Progenitor cell of endocrine pancreas (in vitro differentiated cells): ENCODE data around the gene AOPEP. TPM values are rescaled to one million over a fixed set of nuclear protein-coding genes. Genes with fewer than 3 reads are reported as not detected.
"Not testable (repeated sequence)": the region's sequence is repeated elsewhere in the genome, so short reads cannot be mapped to it uniquely, and the experiment has no call there.

Experiments
- DNase-seq: peaks from one replicate; pipeline ENCODE4 v3.0.0; 2021; ENCODE audit warnings: low spot score; ENCODE audit not compliant: unreplicated experiment
- H3K27ac Mint-ChIP-seq: 2 replicates; pipeline ENCODE4 v1.8.0; 2021; ENCODE audit warnings: mild to moderate bottlenecking, moderate library complexity, mixed read lengths
- H3K27me3 Mint-ChIP-seq: 2 replicates; pipeline ENCODE4 v1.8.0; 2021; ENCODE audit warnings: mixed read lengths
- H3K36me3 Mint-ChIP-seq: 2 replicates; pipeline ENCODE4 v1.8.0; 2022; ENCODE audit warnings: mixed read lengths; ENCODE audit not compliant: insufficient read depth
- H3K4me1 Mint-ChIP-seq: 2 replicates; pipeline ENCODE4 v1.8.0; 2021; ENCODE audit warnings: low read depth, mixed read lengths
- H3K4me3 Mint-ChIP-seq: 2 replicates; pipeline ENCODE4 v1.8.0; 2021; ENCODE audit warnings: low read depth, mild to moderate bottlenecking, moderate library complexity, mixed read lengths
- H3K9me3 Mint-ChIP-seq: 2 replicates; pipeline ENCODE4 v1.8.0; 2021; ENCODE audit warnings: low read depth, mixed read lengths
- total RNA-seq: library from RNA; stranded (reverse); gene quantifications from 2 replicates; pipeline ENCODE4 v1.2.1, GENCODE V29; 2021
- TF ChIP-seq, protein P1 (sequence below): fragments of 200-600 bp; sonication (generic); IDR thresholded peaks from one replicate; pipeline ENCODE4 v1.5.0; 2021; ENCODE audit warnings: antibody characterized with exemption, mild to moderate bottlenecking; ENCODE audit not compliant: unreplicated experiment

AOPEP gene
- total RNA-seq, 1 donor from 2014 or later: 58.2 TPM

GRCh38 chr9:94829380-94830070, 103.0 kb downstream of the AOPEP start:
- Mint-ChIP-seq H3K4me1 (peaks cover 26% of the 10 kb centered on the region), H3K4me3 (no peak overlapping the region), H3K27ac (no peak overlapping the region), H3K9me3 (peaks cover 7% of the 10 kb centered on the region), H3K36me3 (peaks cover 25% of the 10 kb centered on the region), H3K27me3 (no peaks in the 10 kb centered on the region)
- no peak for DNase-seq
- TF ChIP-seq, protein P1, sequence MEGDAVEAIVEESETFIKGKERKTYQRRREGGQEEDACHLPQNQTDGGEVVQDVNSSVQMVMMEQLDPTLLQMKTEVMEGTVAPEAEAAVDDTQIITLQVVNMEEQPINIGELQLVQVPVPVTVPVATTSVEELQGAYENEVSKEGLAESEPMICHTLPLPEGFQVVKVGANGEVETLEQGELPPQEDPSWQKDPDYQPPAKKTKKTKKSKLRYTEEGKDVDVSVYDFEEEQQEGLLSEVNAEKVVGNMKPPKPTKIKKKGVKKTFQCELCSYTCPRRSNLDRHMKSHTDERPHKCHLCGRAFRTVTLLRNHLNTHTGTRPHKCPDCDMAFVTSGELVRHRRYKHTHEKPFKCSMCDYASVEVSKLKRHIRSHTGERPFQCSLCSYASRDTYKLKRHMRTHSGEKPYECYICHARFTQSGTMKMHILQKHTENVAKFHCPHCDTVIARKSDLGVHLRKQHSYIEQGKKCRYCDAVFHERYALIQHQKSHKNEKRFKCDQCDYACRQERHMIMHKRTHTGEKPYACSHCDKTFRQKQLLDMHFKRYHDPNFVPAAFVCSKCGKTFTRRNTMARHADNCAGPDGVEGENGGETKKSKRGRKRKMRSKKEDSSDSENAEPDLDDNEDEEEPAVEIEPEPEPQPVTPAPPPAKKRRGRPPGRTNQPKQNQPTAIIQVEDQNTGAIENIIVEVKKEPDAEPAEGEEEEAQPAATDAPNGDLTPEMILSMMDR: no peak

GRCh38 chr9:94830071-94830604, 103.6 kb downstream of the AOPEP start:
- H3K27me3 Mint-ChIP-seq, H3K4me3 Mint-ChIP-seq, H3K9me3 Mint-ChIP-seq, H3K27ac Mint-ChIP-seq, DNase-seq: not testable (repeated sequence)
- peaks cover 23% of the 10 kb centered on the region for H3K4me1 Mint-ChIP-seq
- peaks cover 25% of the 10 kb centered on the region for H3K36me3 Mint-ChIP-seq

DNA sequence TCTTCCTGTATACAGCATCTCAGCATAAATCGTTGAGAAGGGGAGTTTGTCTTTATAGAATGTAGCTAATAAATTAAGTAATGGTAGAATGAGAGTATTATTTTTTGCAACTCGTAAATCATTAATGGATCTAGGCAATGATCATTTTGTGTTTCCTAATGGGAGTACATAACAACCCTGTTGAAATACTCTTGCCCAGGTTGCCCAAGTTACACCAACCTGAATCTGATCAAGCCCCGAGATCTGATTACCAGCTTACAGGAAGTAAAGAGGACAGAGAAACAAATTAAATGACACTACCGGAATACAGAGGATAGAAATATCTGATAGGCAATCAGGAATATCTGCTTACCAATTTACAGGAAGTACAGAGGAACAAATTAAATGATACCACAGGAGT, 107.3 kb downstream of the AOPEP start:
- TF ChIP-seq, protein P1: no peak
- H3K27ac Mint-ChIP-seq: no peak overlapping the region
- peaks cover 16% of the 10 kb centered on the region for H3K9me3 Mint-ChIP-seq
- DNase-seq: no peak
- H3K36me3 Mint-ChIP-seq: peaks cover 24% of the 10 kb centered on the region
- no peak overlapping the region for H3K4me3 Mint-ChIP-seq
- no peaks in the 10 kb centered on the region for H3K4me1 Mint-ChIP-seq
- no peaks in the 10 kb centered on the region for H3K27me3 Mint-ChIP-seq

GRCh38 chr9:94837404-94837803, 110.9 kb downstream of the AOPEP start:
- TF ChIP-seq, protein P1: no peak
- H3K36me3 Mint-ChIP-seq: peaks cover 19% of the 10 kb centered on the region
- no peak overlapping the region for H3K4me3 Mint-ChIP-seq

GRCh38 chr9:94839398-94839797, 112.9 kb downstream of the AOPEP start:
- Mint-ChIP-seq H3K4me1 (peaks cover 10% of the 10 kb centered on the region), H3K4me3 (no peak overlapping the region), H3K27me3 (no peaks in the 10 kb centered on the region), H3K36me3 (peaks cover 18% of the 10 kb centered on the region), H3K9me3 (peaks cover 21% of the 10 kb centered on the region), H3K27ac (no peak overlapping the region)
- TF ChIP-seq, protein P1: no peak
- DNase-seq: no peak

More at GRCh38 chr9:94837404-94837803, 110.9 kb downstream of the AOPEP start:
- peaks cover 4% of the 10 kb centered on the region for H3K4me1 Mint-ChIP-seq
- no peaks in the 10 kb centered on the region for H3K27me3 Mint-ChIP-seq
- no peak for DNase-seq
- peaks cover 21% of the 10 kb centered on the region for H3K9me3 Mint-ChIP-seq
- H3K27ac Mint-ChIP-seq: no peak overlapping the region

DNA sequence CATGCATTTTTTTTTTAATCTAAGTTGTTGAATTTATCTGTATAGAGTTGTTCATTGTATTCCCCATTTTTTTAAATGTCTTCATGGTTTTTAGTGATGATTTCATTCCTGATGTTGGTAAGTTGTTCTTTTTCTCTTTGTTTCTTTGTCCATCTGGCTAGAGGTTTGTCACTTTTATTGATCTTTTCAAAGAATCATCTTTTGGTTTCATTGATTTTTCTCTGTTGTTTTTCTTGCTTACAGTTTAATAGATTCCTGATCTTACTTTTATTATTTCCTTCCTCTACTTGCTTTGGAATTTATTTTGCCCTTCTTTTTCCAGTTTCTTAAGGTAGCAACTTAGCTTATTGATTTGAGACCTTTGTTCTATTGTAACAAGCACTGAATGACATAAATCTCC, 114.2 kb downstream of the AOPEP start:
- H3K9me3 Mint-ChIP-seq: peaks cover 21% of the 10 kb centered on the region
- H3K27me3 Mint-ChIP-seq: no peaks in the 10 kb centered on the region
- TF ChIP-seq, protein P1: no peak
- no peak overlapping the region for H3K4me3 Mint-ChIP-seq
- H3K4me1 Mint-ChIP-seq: peaks cover 10% of the 10 kb centered on the region
- H3K27ac Mint-ChIP-seq: peak overlapping the region; percentile 5
- DNase-seq: no peak
- H3K36me3 Mint-ChIP-seq: peaks cover 18% of the 10 kb centered on the region
